Measurements from ENCODE around the gene ACTA2.

ACTA2 gene

GRCh38 chr10:88958721-88959120 is 6.1 kb upstream of the ACTA2 start:
- no peaks in the 10 kb centered on the region for H3K9me3 Mint-ChIP-seq

GRCh38 chr10:88957381-88957780 is 4.8 kb upstream of the ACTA2 start:
- Mint-ChIP-seq H3K27me3 (ENCODE audit: low read depth) (peaks cover 4% of the 10 kb centered on the region), H3K36me3 (ENCODE audit: low read depth) (no peaks in the 10 kb centered on the region), H3K9me3 (no peaks in the 10 kb centered on the region), H3K4me3 (no peak overlapping the region), H3K27ac (no peak overlapping the region), H3K4me1 (peaks cover 24% of the 10 kb centered on the region)
- no peak for TF ChIP-seq CTCF (IDR thresholded peaks at IDR 0.05; ENCODE audit: unreplicated experiment in 3 of 3)

More at GRCh38 chr10:88958721-88959120, 6.1 kb upstream of the ACTA2 start:
- TF ChIP-seq CTCF (IDR thresholded peaks at IDR 0.05; ENCODE audit: unreplicated experiment in 3 of 3): no peak
- H3K27me3 Mint-ChIP-seq (ENCODE audit: low read depth): peaks cover 4% of the 10 kb centered on the region
- H3K27ac Mint-ChIP-seq: no peak overlapping the region
- no peaks in the 10 kb centered on the region for H3K36me3 Mint-ChIP-seq (ENCODE audit: low read depth)
- no peak overlapping the region for H3K4me3 Mint-ChIP-seq
- peaks cover 12% of the 10 kb centered on the region for H3K4me1 Mint-ChIP-seq

- Mint-ChIP-seq H3K36me3 (ENCODE audit: low read depth) (no peaks in the 10 kb centered on the region), H3K27me3 (ENCODE audit: low read depth) (peaks cover 4% of the 10 kb centered on the region), H3K4me3 (no peak overlapping the region), H3K9me3 (no peaks in the 10 kb centered on the region), H3K27ac (peak overlapping the region in 2 of 3 experiments; percentile 9 to 96), H3K4me1 (peaks cover 50% of the 10 kb centered on the region)
- TF ChIP-seq CTCF (IDR thresholded peaks at IDR 0.05; ENCODE audit: unreplicated experiment in 3 of 3): no peak
Measured at GRCh38 chr10:88954458-88955083, 2.0 kb upstream of the ACTA2 start.

GRCh38 chr10:88953662-88954061 is 1.1 kb upstream of the ACTA2 start:
- Mint-ChIP-seq H3K9me3 (no peaks in the 10 kb centered on the region), H3K4me1 (peaks cover 58% of the 10 kb centered on the region), H3K27ac (peak overlapping the region; percentile 12 to 96 (median 91)), H3K27me3 (ENCODE audit: low read depth) (peaks cover 4% of the 10 kb centered on the region), H3K4me3 (peak overlapping the region in 1 of 3 experiments; percentile 10), H3K36me3 (ENCODE audit: low read depth) (no peaks in the 10 kb centered on the region)
- no peak for TF ChIP-seq CTCF (IDR thresholded peaks at IDR 0.05; ENCODE audit: unreplicated experiment in 3 of 3)

- Mint-ChIP-seq H3K36me3 (ENCODE audit: low read depth) (no peaks in the 10 kb centered on the region), H3K27ac (peak overlapping the region; percentile 86 to 96 (median 91)), H3K4me3 (peak overlapping the region; percentile 68 to 88 (median 86)), H3K9me3 (no peaks in the 10 kb centered on the region), H3K27me3 (ENCODE audit: low read depth) (no peaks in the 10 kb centered on the region), H3K4me1 (peaks cover 63% of the 10 kb centered on the region)
- no peak for TF ChIP-seq CTCF (IDR thresholded peaks at IDR 0.05; ENCODE audit: unreplicated experiment in 3 of 3)
Measured at GRCh38 chr10:88949912-88950837, 2.4 kb downstream of the ACTA2 start.
